CD14-positive monocyte (primary cell): ENCODE data around the gene DGKQ. TPM values are rescaled to one million over a fixed set of nuclear protein-coding genes. Genes with fewer than 3 reads are reported as not detected.

ENCODE experiments used
- DNase-seq, 3 donors: peaks; one replicate each; pipeline ENCODE4 v3.0.0-alpha.2; 2011 to 2022
- H2AFZ ChIP-seq: 2 replicates; pipeline ENCODE4 v1.6.0; 2012; ENCODE audit warnings: mild to moderate bottlenecking, low read depth, low read length, inconsistent platforms; ENCODE audit not compliant: insufficient read depth, poor library complexity, severe bottlenecking
- H3K27ac ChIP-seq, 2 donors: 1 replicate in 1 of 2; 2 replicates in 1 of 2; pipeline ENCODE4 v1.5.1; 2012 to 2013; ENCODE audit warnings: low read length in 2 of 2, control low read depth in 1 of 2, inconsistent platforms in 1 of 2, low read depth in 1 of 2, mild to moderate bottlenecking in 1 of 2
- H3K27me3 ChIP-seq, 2 donors: one replicate each; pipeline versions ENCODE4 v1.6.0 to v1.6.1; 2011 to 2013; ENCODE audit warnings: low read length in 2 of 2; ENCODE audit not compliant: control insufficient read depth in 2 of 2, insufficient read depth in 2 of 2
- H3K36me3 ChIP-seq, 2 donors: replicated peaks in 1 of 2; 1 replicate in 1 of 2; 2 replicates in 1 of 2; pipeline versions ENCODE4 v1.5.1 to v1.6.1; 2012 to 2013; ENCODE audit warnings: low read length in 2 of 2, control low read depth in 1 of 2, inconsistent platforms in 1 of 2, mild to moderate bottlenecking in 1 of 2; ENCODE audit not compliant: insufficient read depth in 2 of 2, control insufficient read depth in 1 of 2
- H3K4me1 ChIP-seq, 2 donors: 1 replicate in 1 of 2; 2 replicates in 1 of 2; pipeline versions ENCODE4 v1.5.1 to v1.6.1; 2012 to 2013; ENCODE audit warnings: low read length in 2 of 2, control low read depth in 1 of 2, inconsistent platforms in 1 of 2, mild to moderate bottlenecking in 1 of 2, moderate library complexity in 1 of 2; ENCODE audit not compliant: insufficient read depth in 2 of 2, control insufficient read depth in 1 of 2
- H3K4me2 ChIP-seq: replicated peaks from 2 replicates; pipeline ENCODE3; 2012; ENCODE audit warnings: low read length, moderate library complexity, mild to moderate bottlenecking; ENCODE audit not compliant: poor library complexity, severe bottlenecking; ENCODE audit errors: extremely low read depth
- H3K4me3 ChIP-seq, 3 experiments: fragments of 200-600 bp in 1 of 3; sonication (generic) in 1 of 3; replicated peaks in 1 of 3; 1 replicate in 2 of 3; 2 replicates in 1 of 3; pipeline ENCODE4 v1.5.1; 2011 to 2013; ENCODE audit warnings: low read length in 3 of 3, mild to moderate bottlenecking in 3 of 3, control low read depth in 2 of 3, low read depth in 2 of 3, inconsistent platforms in 1 of 3, moderate library complexity in 1 of 3
- H3K79me2 ChIP-seq: 2 replicates; pipeline ENCODE4 v1.6.0; 2012; ENCODE audit warnings: mild to moderate bottlenecking, control low read depth, inconsistent platforms, low read length, moderate library complexity; ENCODE audit not compliant: insufficient read depth
- H3K9ac ChIP-seq: 2 replicates; pipeline ENCODE4 v1.6.0; 2017; ENCODE audit warnings: low read length, mild to moderate bottlenecking; ENCODE audit not compliant: insufficient read depth, poor library complexity, severe bottlenecking
- H3K9me3 ChIP-seq, 2 donors: replicated peaks in 1 of 2; 1 replicate in 1 of 2; 2 replicates in 1 of 2; pipeline versions ENCODE4 v1.5.1 to v1.6.1; 2012 to 2013; ENCODE audit warnings: low read length in 2 of 2, control low read depth in 1 of 2; ENCODE audit not compliant: control insufficient read depth in 1 of 2, insufficient read depth in 1 of 2
- H4K20me1 ChIP-seq: 2 replicates; pipeline ENCODE4 v1.6.0; 2012; ENCODE audit warnings: mild to moderate bottlenecking, low read length, control low read depth, moderate library complexity; ENCODE audit not compliant: insufficient read depth
- H3K27ac Mint-ChIP-seq, 7 donors: one replicate each; pipeline ENCODE4 v1.8.0; 2020; ENCODE audit warnings: mild to moderate bottlenecking in 7 of 7, mixed read lengths in 7 of 7, moderate library complexity in 6 of 7, inconsistent platforms in 2 of 7
- H3K27me3 Mint-ChIP-seq, 3 donors: one replicate each; pipeline ENCODE4 v1.8.0; 2021 to 2022; ENCODE audit warnings: low read depth in 3 of 3, mild to moderate bottlenecking in 3 of 3, mixed read lengths in 3 of 3, moderate library complexity in 3 of 3, inconsistent platforms in 1 of 3
- H3K36me3 Mint-ChIP-seq, 2 donors: one replicate each; pipeline ENCODE4 v1.8.0; 2020; ENCODE audit warnings: mixed read lengths in 2 of 2, inconsistent platforms in 1 of 2, mild to moderate bottlenecking in 1 of 2
- H3K4me1 Mint-ChIP-seq: one replicate; pipeline ENCODE4 v1.8.0; 2020; ENCODE audit warnings: mild to moderate bottlenecking, mixed read lengths
- H3K4me3 Mint-ChIP-seq, 2 donors: one replicate each; pipeline ENCODE4 v1.8.0; 2020; ENCODE audit warnings: mild to moderate bottlenecking in 2 of 2, mixed read lengths in 2 of 2, moderate library complexity in 1 of 2
- H3K9me3 Mint-ChIP-seq, 7 donors: one replicate each; pipeline ENCODE4 v1.8.0; 2020 to 2022; ENCODE audit warnings: mixed read lengths in 7 of 7, mild to moderate bottlenecking in 6 of 7, moderate library complexity in 6 of 7, inconsistent platforms in 2 of 7
- CTCF ChIP-seq: fragments of 200-600 bp; IDR thresholded peaks from one replicate; pipeline ENCODE4 v1.8.0; 2022; ENCODE audit warnings: antibody characterized with exemption, mild to moderate bottlenecking
- WGBS: methylation state at CpG from one replicate; pipeline ENCODE4 v1.1.5; 2013; ENCODE audit warnings: missing lambda C conversion rate; ENCODE audit not compliant: insufficient coverage; 5-methylcytosine and 5-hydroxymethylcytosine counted together
- intact Hi-C, 2 donors: fragments of 100-400 bp; cut with micrococcal nuclease; formaldehyde crosslinking; loops; one replicate each; pipeline versions ENCODE4 v1.15.0 to v1.15.1; 2023
- polyA plus RNA-seq, 3 donors: library from polyadenylated mRNA; depleted of rRNA in 1 of 3; unstranded in 2 of 3; stranded (reverse) in 1 of 3; fragments of 300-500 nt in 2 of 3; fragments of >200 nt in 1 of 3; fragmentation: Illumina TruSeq in 2 of 3; gene quantifications; 1 replicate in 2 of 3; 2 replicates in 1 of 3; pipeline ENCODE4 v1.2.3, GENCODE V29; 2012 to 2021

Gene DGKQ
- polyA plus RNA-seq, 3 donors, result 0.58 to 23.1 (median 2.4) TPM

- peak overlapping the region; percentile 89 for H3K4me2 ChIP-seq
- H3K36me3 ChIP-seq, result no peaks in the 10 kb centered on the region
- no peak overlapping the region for H3K9ac ChIP-seq
- Mint-ChIP-seq H3K27ac (no peak overlapping the region), H3K36me3 (peaks cover 0 to 2% of the 10 kb centered on the region in 2 donors), H3K27me3 (peaks cover 22 to 36% (median 28%) of the 10 kb centered on the region in 3 donors), H3K4me3 (no peak overlapping the region), H3K9me3 (peaks cover 4 to 17% (median 9%) of the 10 kb centered on the region in 7 donors), H3K4me1 (peaks cover 18% of the 10 kb centered on the region)
- H2AFZ ChIP-seq, result no peak overlapping the region
- H3K27me3 ChIP-seq, result peaks cover 4 to 36% of the 10 kb centered on the region in 2 donors
- peaks cover 3% of the 10 kb centered on the region for H4K20me1 ChIP-seq
- no peak overlapping the region for H3K4me3 ChIP-seq
- H3K9me3 ChIP-seq, result peaks cover 0 to 7% of the 10 kb centered on the region in 2 donors
- no peak for TF ChIP-seq CTCF
- intact Hi-C loops, result loop anchor here (2.0 to 5.0 kb wide), 3 partner anchors 39 to 336 kb away; partner anchors contain the start of genes DGKQ (in 1 of the 2), MAEA (in 1 of the 2) and UVSSA (in 1 of the 2)
- H3K27ac ChIP-seq, result no peak overlapping the region
- no peak for DNase-seq
- 0% methylated on average over 48 of the region's 69 CpGs for WGBS
- H3K79me2 ChIP-seq, result no peaks in the 10 kb centered on the region
- H3K4me1 ChIP-seq, result peaks cover 23 to 43% of the 10 kb centered on the region in 2 donors
Observed at GRCh38 chr4:1011666-1012033, 38.3 kb upstream of the DGKQ start.

- Histone ChIP-seq H2AFZ (peak within 1 kb of the TSS; percentile 85), H3K9ac (peak within 1 kb of the TSS; percentile 76)
- WGBS, result under 1% methylated on average over 60 of the region's 89 CpGs
Observed at GRCh38 chr4:1011022-1011665, 37.8 kb upstream of the DGKQ start, which contains the start of gene FGFRL1. Gene FGFRL1 (plus strand): TSS chr4:1011626. CDS start chr4:1012486, 860 bp downstream.

More at GRCh38 chr4:1011022-1011665, 37.8 kb upstream of the DGKQ start, which contains the start of gene FGFRL1:
- H3K27me3 Mint-ChIP-seq, result peaks cover 27 to 41% (median 30%) of the 10 kb centered on the region in 3 donors
- H3K9me3 ChIP-seq, result peaks cover 0 to 9% of the 10 kb centered on the region in 2 donors
- TF ChIP-seq CTCF, result no peak
- H3K4me2 ChIP-seq, result peak within 1 kb of the TSS; percentile 89
- peaks cover 23 to 43% of the 10 kb centered on the region in 2 donors for H3K4me1 ChIP-seq
- H3K79me2 ChIP-seq, result no peaks in the 10 kb centered on the region
- peak within 1 kb of the TSS; percentile 54 to 90 (median 79) for H3K27ac Mint-ChIP-seq
- H3K27me3 ChIP-seq, result peaks cover 4 to 41% of the 10 kb centered on the region in 2 donors
- H3K36me3 Mint-ChIP-seq, result peaks cover 0 to 2% of the 10 kb centered on the region in 2 donors
- H3K4me3 Mint-ChIP-seq, result peak within 1 kb of the TSS; percentile 83 to 89
- DNase-seq, result peak; percentile 71 to 85 (median 84)
- peaks cover 6 to 22% (median 13%) of the 10 kb centered on the region in 7 donors for H3K9me3 Mint-ChIP-seq
- H3K27ac ChIP-seq, result peak within 1 kb of the TSS; percentile 48 to 82
- peaks cover 3% of the 10 kb centered on the region for H4K20me1 ChIP-seq
- no peaks in the 10 kb centered on the region for H3K36me3 ChIP-seq
- peak within 1 kb of the TSS; percentile 34 to 82 (median 60) for H3K4me3 ChIP-seq
- peaks cover 18% of the 10 kb centered on the region for H3K4me1 Mint-ChIP-seq
- intact Hi-C loops, result loop anchor here (2.0 to 5.0 kb wide), 3 partner anchors 38 to 336 kb away; partner anchors contain the start of genes DGKQ (in 1 of the 2), MAEA (in 1 of the 2) and UVSSA (in 1 of the 2)
